HL-60 (cell line): ENCODE results near the gene PLCH2.

Source experiments
- DNase-seq, 2 experiments: peaks; one replicate each; pipeline ENCODE4 v3.0.0-alpha.2; 2010 to 2020; ENCODE audit warnings: low read depth in 1 of 2, low spot score in 1 of 2
- H3K27ac ChIP-seq: fragments of 250-450 bp; sonication (Bioruptor Pico); replicated peaks from 2 replicates; pipeline ENCODE4 v1.5.1; 2020; ENCODE audit warnings: mild to moderate bottlenecking, moderate library complexity
- H3K27me3 ChIP-seq: fragments of 250-450 bp; sonication (Bioruptor Pico); 2 replicates; pipeline ENCODE4 v1.5.1; 2021; ENCODE audit warnings: mild to moderate bottlenecking, moderate library complexity; ENCODE audit not compliant: insufficient read depth, poor library complexity, severe bottlenecking
- H3K4me3 ChIP-seq: replicated peaks from 2 replicates; pipeline ENCODE4 v1.5.1; 2011; ENCODE audit warnings: mild to moderate bottlenecking, control low read depth, low read length; ENCODE audit not compliant: insufficient read depth
- CTCF ChIP-seq: IDR thresholded peaks from one replicate; pipeline ENCODE4 v1.5.1; 2011; ENCODE audit warnings: low read length, control low read depth, inconsistent platforms; ENCODE audit not compliant: insufficient read depth
- GABPA ChIP-seq: IDR thresholded peaks from 2 replicates; pipeline ENCODE4 v1.6.1; 2012; ENCODE audit warnings: low read depth
- POLR2AphosphoS5 ChIP-seq: IDR thresholded peaks from 2 replicates; pipeline ENCODE4 v1.6.1; 2012; ENCODE audit warnings: low read depth
- REST ChIP-seq: IDR thresholded peaks from 2 replicates; pipeline ENCODE4 v1.6.1; 2012; ENCODE audit warnings: low read depth; ENCODE audit not compliant: insufficient replicate concordance
- SPI1 ChIP-seq: IDR thresholded peaks from 2 replicates; pipeline ENCODE4 v1.6.1; 2012; ENCODE audit warnings: low read depth, mild to moderate bottlenecking, borderline replicate concordance

Gene PLCH2

GRCh38 chr1:2472561-2473177 lies 3.4 kb upstream of the PLCH2 start:
- H3K27me3 ChIP-seq: peaks cover 8% of the 10 kb centered on the region
- no peak for TF ChIP-seq GABPA
- no peak for TF ChIP-seq REST
- TF ChIP-seq CTCF: no peak
- no peak for TF ChIP-seq SPI1
- no peak for TF ChIP-seq POLR2AphosphoS5
- no peak overlapping the region for H3K27ac ChIP-seq
- H3K4me3 ChIP-seq: no peak overlapping the region
- DNase-seq: no peak

- no peak overlapping the region for H3K4me3 ChIP-seq
- no peak for DNase-seq
- no peak for TF ChIP-seq CTCF
- TF ChIP-seq REST: no peak
- no peak for TF ChIP-seq POLR2AphosphoS5
- TF ChIP-seq GABPA: no peak
- peaks cover 8% of the 10 kb centered on the region for H3K27me3 ChIP-seq
- no peak overlapping the region for H3K27ac ChIP-seq
These were observed 2.9 kb upstream of the PLCH2 start for GRCh38 chr1:2473198-2473597.

- H3K27ac ChIP-seq: no peak overlapping the region
- H3K27me3 ChIP-seq: peaks cover 8% of the 10 kb centered on the region
- H3K4me3 ChIP-seq: no peak overlapping the region
- no peak for TF ChIP-seq REST
- TF ChIP-seq CTCF: no peak
- no peak for TF ChIP-seq SPI1
- TF ChIP-seq GABPA: no peak
- TF ChIP-seq POLR2AphosphoS5: no peak
- DNase-seq: no peak
These were observed 1.8 kb upstream of the PLCH2 start for GRCh38 chr1:2474104-2474844.
